HG03571 (cell line): ENCODE results near the gene CALCOCO1.
"Not testable (repeated sequence)": the region's sequence is repeated elsewhere in the genome, so short reads cannot be mapped to it uniquely, and the experiment has no call there.

Source experiments
- ATAC-seq: cut with Tn5 transposase; IDR thresholded peaks from one replicate; pipeline ENCODE4 v1.9.1; 2021; ENCODE audit not compliant: unreplicated experiment

CALCOCO1 gene

GRCh38 chr12:53727310-53728041 lies at the start of gene CALCOCO1:
CALCOCO1 (minus strand) TSS chr12:53727452; CDS start chr12:53725242, 2,210 bp downstream.
- peak; percentile 99 for ATAC-seq

GRCh38 chr12:53776872-53777271 lies 49.6 kb upstream of the CALCOCO1 start:
- no peak for ATAC-seq

DNA sequence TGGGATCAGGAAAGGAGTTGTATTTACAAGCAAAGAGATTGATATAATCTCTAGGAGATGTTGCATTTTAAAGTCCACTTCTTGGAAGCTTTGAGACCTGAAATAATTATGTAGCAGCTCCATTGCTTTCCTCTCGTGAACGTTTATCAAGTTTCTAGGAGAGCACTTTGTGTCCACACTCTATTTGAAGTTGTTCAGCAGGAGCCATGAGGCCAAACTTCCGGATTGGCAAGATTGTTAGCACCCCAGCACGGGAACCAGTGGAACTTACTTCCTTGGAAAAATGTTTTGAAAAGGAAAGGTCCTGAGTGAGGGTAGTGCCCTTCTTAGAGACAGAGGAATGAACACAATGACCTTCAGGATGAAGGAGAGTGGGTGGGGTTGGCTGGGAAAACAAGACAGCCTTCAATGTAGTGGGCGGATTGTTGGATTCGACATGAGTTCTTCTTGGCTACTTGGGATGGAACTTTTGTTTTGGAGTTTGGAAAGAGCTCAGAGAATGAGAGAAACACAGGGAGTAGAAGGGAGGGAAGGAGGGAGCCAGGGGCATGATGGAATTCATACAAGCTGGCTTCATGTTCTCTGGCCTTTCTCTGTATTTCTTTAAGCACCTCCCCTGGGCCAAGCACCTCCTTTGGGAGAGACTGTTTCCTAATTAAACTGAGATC lies 48.4 kb upstream of the CALCOCO1 start:
- ATAC-seq: no peak

DNA sequence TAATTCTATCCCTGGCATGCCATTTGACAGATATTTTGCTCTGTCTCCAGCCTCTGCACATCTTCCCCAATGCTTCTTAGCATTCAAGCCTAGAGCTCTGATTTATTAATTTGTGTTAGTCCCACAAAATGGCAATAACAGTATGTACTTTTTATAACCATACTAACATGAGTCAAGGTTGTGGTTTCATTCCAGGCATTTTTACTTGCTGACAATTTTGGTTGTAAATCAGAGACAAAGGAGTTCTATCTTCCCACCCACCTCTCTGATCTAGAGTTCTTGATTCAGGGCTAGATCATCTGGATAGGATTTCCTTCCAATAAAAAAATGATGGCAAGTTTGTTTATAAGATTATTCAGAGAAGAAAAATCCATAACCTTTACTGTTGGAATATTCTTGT lies 43.0 kb upstream of the CALCOCO1 start:
- no peak for ATAC-seq

GRCh38 chr12:53768976-53769375 lies 41.7 kb upstream of the CALCOCO1 start:
- ATAC-seq: no peak

- ATAC-seq: no peak
Measured at GRCh38 chr12:53766881-53767280, 39.6 kb upstream of the CALCOCO1 start.

GRCh38 chr12:53765891-53766290 lies 38.6 kb upstream of the CALCOCO1 start:
- no peak for ATAC-seq

GRCh38 chr12:53764615-53765014 lies 37.4 kb upstream of the CALCOCO1 start:
- no peak for ATAC-seq

DNA sequence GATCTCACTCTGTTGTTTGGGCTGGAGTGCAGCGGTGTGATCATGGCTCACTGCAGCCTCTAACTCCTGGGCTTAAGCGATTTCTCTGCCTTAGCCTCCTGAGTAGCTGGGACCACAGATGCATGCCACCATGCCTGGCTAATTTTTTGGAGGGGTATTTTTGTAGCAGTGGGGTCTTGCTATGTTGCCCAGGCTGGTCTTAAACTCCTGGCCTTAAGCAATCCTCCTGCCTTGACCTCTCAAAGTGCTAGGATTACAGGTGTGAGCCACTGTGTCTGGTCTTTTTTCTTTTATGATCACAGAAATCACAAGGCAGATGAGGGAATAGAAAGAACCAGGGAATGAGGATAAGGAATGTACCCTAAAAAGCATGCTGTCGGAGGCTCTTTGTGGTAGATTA lies 35.5 kb upstream of the CALCOCO1 start:
- not testable (repeated sequence) for ATAC-seq

DNA sequence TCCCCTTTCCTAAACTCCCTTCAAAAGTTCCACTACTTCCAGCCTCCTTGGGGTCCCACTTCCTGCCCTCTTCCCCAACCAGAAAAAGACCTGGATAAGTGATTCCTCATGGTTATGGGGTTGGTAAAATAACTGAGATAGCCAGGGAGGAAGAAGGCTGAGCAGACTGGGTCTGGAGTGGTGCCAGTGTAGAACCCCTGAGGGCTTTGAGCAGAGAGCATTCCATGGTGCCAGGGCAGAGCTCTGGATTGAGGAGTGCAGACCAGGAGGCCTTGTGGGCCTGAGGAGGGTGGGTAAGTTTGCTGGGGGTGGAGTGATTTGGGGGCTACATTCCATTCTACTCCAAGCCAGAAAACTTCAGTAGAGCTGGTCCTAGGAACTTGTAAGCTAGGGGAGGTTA lies 34.1 kb upstream of the CALCOCO1 start:
- ATAC-seq: no peak

DNA sequence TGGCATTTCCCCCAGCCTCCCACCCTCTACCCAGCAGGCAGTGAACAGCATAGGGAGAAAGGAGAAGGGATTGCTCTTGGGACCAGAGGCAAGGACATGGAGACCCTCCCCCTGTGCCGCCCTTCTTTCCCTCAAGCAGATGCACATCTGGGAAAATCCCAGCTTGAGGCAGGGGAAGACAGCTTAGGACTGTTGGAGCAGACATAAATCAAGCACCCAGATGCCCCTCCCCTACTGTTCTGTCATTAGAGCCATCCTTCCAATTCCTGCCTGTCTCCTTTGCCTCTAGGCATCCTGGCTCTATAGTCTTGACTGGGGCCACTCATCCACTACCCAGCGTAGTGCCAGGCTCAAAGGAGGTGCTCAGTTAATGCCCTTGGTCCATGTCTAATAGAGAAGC lies 32.0 kb upstream of the CALCOCO1 start:
- no peak for ATAC-seq

- ATAC-seq: no peak
Measured at GRCh38 chr12:53758730-53759103, 31.5 kb upstream of the CALCOCO1 start.

DNA sequence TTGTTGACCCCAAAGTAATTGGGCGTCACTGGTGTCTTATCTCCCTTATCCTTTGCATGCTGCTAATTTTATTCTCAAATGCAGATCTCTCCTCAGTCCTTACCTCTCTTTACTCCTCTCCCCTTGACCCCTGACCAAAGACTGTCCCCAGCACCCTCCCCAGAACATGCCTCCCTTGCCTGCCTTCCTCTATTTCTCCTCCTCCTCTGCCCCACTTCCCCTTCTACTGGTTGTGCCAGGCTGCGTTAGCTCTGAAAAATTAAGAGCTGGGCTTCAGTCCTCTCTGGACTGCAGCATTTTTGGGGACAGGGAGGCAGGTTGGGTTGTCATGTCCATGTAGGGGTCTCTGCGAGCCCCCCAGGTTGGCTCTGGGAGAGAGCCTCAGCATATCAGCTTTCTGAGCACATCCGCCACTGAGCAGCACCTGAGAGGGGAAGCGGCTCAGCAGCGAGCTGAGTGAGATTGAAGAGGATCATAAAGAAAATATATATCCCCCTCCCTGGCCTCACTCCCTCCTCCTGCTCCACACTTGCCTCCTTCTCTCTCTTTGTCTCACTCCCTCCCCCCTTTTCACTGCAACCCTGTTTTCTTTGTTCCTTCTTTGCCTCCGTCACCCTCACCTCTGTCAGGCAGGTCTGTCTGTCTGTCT lies 31.0 kb upstream of the CALCOCO1 start:
- no peak for ATAC-seq

- ATAC-seq: peak; percentile 49
Measured at GRCh38 chr12:53757101-53757770, 30.0 kb upstream of the CALCOCO1 start.

- no peak for ATAC-seq
Measured at GRCh38 chr12:53756300-53757100, 29.2 kb upstream of the CALCOCO1 start.

GRCh38 chr12:53755893-53756292 lies 28.6 kb upstream of the CALCOCO1 start:
- ATAC-seq: no peak

DNA sequence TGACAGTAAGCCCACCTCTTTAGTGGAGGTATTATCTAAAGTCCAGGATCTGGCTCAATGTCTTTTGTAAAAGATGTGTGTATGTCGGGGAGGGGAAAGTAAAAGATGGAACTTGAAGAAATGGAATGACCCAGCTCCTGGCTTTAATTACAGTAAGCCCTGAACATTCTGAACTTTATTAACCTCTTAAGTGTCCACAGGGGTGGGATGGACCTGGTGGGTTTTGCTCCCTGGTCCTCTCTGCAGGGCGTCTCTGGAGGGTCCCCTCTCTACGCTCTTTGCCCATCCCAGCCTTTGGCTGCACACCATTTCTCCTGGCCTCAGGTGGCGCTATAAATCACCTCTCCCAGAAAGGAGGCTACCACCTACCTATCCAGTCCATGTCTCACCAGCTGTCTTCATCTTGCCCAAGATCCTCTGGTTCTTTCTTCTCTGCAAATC lies 28.2 kb upstream of the CALCOCO1 start:
- ATAC-seq: no peak

DNA sequence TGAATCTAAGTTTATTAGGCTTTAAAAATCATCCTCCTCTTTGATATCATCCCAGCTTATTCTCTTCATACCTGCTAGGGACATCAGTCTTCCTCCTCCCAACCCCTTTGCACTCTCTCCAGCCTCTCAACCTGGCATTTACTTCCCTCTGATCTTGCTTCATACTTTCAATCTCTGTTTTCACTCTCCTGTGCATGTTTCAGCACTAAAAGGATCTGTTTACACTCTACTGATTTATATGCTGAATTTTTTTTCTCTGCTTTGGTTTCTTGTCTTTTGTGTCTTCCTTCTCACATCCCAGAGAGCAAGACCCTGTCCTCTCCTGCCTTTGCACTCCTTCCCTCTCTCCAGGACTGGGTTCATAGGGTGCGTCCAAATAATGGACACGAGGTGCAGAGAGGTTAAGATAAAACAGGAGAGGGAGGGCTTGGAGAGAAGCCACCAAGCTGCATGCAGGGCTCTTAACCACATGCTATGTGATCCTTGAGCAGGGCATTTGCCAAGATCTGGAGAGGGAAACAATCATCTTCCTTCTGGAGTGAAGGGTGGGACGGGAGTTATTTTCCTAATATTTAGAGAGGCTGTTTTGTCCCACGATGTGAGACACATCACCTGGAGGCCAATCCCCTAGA lies 27.5 kb upstream of the CALCOCO1 start:
- no peak for ATAC-seq

GRCh38 chr12:53754188-53754585 lies 26.9 kb upstream of the CALCOCO1 start:
- ATAC-seq: no peak

- no peak for ATAC-seq
Measured at GRCh38 chr12:53752621-53753020, 25.4 kb upstream of the CALCOCO1 start.
